Peyer's patch (tissue), 4 donors: Measurements from ENCODE around the gene IPCEF1.

ENCODE experiments used
- CTCF ChIP-seq, 6 experiments: fragments of 450-650 bp in 4 of 6; fragments of 200-600 bp in 2 of 6; sonication (generic) in 1 of 6; IDR thresholded peaks; one replicate each; pipeline ENCODE4 v1.5.1; 2017 to 2019; ENCODE audit warnings: antibody characterized with exemption in 6 of 6, mild to moderate bottlenecking in 3 of 6, moderate library complexity in 1 of 6
- POLR2A ChIP-seq, 2 donors: fragments of 450-650 bp; IDR thresholded peaks; one replicate each; pipeline ENCODE4 v1.5.1; 2017; ENCODE audit warnings: antibody characterized with exemption in 2 of 2, mild to moderate bottlenecking in 2 of 2, moderate library complexity in 2 of 2

DNA sequence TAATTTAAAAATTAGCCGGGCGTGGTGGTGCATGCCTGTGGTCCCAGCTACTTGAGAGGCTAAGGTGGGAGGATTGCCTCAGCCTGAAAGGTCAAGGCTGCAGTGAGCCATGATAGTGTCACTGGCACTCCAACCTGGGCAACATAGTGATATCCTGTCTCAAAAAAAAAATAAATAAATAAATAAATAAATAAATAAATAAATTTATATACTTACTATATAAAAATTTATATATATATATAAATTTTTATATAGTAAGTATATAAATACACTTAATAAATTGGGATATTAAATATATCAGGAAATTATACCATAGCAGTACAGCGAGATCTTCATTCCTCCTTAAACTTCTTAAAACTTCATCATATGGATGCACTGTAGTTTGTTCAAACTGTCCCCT is 23.0 kb upstream of the IPCEF1 start:
- TF ChIP-seq CTCF (IDR thresholded peaks at IDR 0.05), result no peak
- TF ChIP-seq POLR2A (IDR thresholded peaks at IDR 0.05), result no peak
